Mucosa of stomach (tissue), 1 donor: ENCODE data around the gene SLC25A39.
"Not testable (repeated sequence)": the region's sequence is repeated elsewhere in the genome, so short reads cannot be mapped to it uniquely, and the experiment has no call there.

Experiments
- H3K27me3 ChIP-seq: one replicate; pipeline ENCODE4 v1.7.0; 2013; ENCODE audit warnings: mild to moderate bottlenecking, low read length; ENCODE audit not compliant: control insufficient read depth, insufficient read depth
- H3K36me3 ChIP-seq: one replicate; pipeline ENCODE4 v1.7.0; 2013; ENCODE audit warnings: low read length; ENCODE audit not compliant: control insufficient read depth, insufficient read depth
- H3K4me1 ChIP-seq: one replicate; pipeline ENCODE4 v1.7.0; 2013; ENCODE audit warnings: mild to moderate bottlenecking, low read length; ENCODE audit not compliant: control insufficient read depth, insufficient read depth
- H3K4me3 ChIP-seq: one replicate; pipeline ENCODE4 v1.7.0; 2013; ENCODE audit warnings: low read length
- H3K9ac ChIP-seq: one replicate; pipeline ENCODE4 v1.7.0; 2013; ENCODE audit warnings: mild to moderate bottlenecking, low read length, moderate library complexity
- H3K9me3 ChIP-seq: one replicate; pipeline ENCODE4 v1.7.0; 2013; ENCODE audit warnings: mild to moderate bottlenecking, low read length, moderate library complexity; ENCODE audit not compliant: control insufficient read depth
- donor health status: Pancreatic carcinoma.

The SLC25A39 gene, protein sequence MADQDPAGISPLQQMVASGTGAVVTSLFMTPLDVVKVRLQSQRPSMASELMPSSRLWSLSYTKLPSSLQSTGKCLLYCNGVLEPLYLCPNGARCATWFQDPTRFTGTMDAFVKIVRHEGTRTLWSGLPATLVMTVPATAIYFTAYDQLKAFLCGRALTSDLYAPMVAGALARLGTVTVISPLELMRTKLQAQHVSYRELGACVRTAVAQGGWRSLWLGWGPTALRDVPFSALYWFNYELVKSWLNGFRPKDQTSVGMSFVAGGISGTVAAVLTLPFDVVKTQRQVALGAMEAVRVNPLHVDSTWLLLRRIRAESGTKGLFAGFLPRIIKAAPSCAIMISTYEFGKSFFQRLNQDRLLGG

DNA sequence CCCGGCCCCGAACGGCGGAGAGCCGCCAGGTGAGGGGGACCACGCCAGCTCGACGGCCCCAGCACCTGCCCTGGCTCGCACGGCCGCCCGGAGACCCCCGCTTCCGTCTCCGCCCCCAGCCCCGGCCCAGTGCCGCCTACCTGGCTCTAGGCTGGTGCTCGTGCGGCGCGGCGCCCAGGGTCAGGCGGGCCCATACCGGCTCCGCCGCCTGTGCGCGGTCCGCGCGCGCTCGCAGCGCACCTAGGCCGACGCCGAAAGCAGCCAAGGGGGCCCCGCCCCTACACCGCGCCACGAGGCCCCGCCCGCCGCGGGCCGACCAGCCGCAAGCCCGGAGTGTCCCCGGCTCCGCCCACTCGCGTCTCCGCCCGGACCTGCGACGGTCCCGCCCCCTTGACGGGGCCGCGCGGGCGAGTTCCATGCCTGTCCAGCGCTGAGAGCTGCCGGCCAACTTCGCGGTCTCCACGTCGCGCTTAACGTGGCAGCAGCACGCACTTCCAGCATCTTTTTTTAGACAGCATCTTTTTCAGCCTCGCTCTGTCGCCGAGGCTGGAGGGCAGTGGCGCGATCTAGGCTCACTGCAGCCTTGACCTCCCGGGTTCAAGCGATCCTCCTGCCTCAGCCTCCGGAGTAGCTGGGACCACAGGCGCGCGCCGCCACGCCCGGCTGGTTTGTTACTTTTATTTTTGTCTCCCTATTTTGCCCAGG, at the start of gene SLC25A39:
SLC25A39 (minus strand) TSS at position 253 of the 705 bp plus-strand sequence. CDS start 1,261 bp downstream, outside the sequence.
- Histone ChIP-seq H3K9me3 (no peaks in the 10 kb centered on the region), H3K27me3 (no peaks in the 10 kb centered on the region), H3K9ac (peak within 1 kb of the TSS; percentile 74), H3K4me1 (peaks cover 12% of the 10 kb centered on the region), H3K36me3 (peaks cover 8% of the 10 kb centered on the region), H3K4me3 (peak within 1 kb of the TSS; percentile 84)

DNA sequence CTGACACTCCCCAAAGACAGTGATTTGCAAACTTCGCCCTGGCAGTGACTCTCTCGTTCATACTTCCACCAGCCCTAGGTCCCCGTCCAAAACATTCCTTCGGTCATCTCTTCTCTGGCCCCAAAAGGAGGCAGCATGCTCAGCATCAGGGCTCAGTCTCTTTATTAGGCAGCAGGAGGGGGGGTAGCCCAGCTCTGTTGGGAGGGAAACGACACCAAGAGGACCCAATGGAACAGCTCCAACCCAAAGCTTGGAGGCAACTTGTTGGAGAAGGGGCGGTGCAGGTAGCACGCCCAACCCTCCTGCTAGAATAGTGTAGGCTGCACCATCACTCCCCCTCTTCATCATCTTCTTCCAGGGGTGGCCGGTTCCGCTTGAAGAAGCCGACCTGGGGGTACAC, 47.4 kb upstream of the SLC25A39 start:
- peaks cover 9% of the 10 kb centered on the region for H3K27me3 ChIP-seq

DNA sequence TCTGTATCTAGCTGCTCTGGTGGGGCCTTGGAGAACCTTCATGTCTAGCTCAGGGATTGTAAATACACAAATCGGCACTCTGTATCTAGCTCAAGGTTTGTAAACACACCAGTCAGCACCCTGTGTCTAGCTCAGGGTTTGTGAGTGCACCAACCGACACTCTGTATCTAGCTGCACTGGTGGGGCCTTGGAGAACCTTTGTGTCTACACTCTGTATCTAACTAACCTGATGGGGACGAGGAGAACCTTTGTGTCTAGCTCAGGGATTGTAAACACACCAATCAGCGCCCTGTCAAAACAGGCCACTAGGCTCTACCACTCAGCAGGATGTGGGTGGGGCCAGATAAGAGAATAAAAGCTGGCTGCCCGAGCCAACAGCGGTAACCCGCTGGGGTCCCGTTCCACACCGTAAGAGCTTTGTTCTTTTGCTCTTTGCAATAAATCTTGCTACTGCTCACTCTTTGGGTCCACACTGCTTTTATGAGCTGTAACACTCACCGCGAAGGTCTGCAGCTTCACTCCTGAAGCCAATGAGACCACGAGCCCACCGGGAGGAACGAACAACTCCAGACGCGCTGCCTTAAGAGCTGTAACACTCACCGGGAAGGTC, 44.9 kb upstream of the SLC25A39 start:
- not testable (repeated sequence) for H3K36me3 ChIP-seq, H3K9ac ChIP-seq, H3K4me3 ChIP-seq, H3K4me1 ChIP-seq, H3K9me3 ChIP-seq
- H3K27me3 ChIP-seq = peaks cover 12% of the 10 kb centered on the region

More for the DNA sequence above, 47.4 kb upstream of the SLC25A39 start:
- no peaks in the 10 kb centered on the region for H3K9me3 ChIP-seq
- no peaks in the 10 kb centered on the region for H3K36me3 ChIP-seq
- H3K4me3 ChIP-seq = no peak overlapping the region
- no peak overlapping the region for H3K9ac ChIP-seq
- H3K4me1 ChIP-seq = no peaks in the 10 kb centered on the region

DNA sequence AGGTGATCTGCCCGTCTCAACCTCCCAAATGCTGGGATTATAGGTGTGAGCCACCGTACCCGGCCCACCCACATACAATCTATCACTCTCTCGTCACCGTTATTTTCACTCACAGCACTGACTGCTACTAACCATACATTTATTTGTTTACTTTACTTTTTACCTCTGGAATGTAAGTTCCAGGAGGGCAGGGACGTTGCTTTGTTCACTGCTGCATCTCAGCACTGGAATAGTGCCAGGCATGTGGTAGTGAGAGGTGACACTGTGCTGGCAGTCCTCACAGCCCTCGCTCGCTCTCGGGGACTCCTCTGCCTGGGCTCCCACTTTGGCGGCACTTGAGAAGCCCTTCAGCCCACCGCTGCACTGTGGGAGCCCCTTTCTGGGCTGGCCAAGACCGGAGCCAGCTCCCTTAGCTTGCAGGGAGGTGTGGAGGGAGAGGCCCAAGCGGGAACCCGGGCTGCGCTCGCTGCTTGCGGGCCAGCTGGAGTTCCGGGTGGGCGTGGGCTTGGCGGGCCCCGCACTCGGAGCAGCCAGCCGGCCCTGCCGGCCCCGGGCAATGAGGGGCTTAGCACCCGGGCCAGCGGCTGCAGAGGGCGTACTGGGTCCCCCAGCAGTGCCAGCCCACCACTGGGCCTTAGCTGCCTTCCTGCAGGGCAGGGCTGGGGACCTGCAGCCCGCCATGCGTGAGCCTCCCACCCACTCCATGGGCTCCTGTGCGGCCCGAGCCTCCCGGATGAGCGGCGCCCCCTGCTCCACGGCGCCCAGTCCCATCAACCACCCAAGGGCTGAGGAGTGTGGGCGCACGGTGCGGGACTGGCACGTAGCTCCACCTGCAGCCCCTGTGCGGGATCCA, 44.0 kb upstream of the SLC25A39 start:
- not testable (repeated sequence) for H3K36me3 ChIP-seq, H3K27me3 ChIP-seq, H3K9me3 ChIP-seq, H3K4me3 ChIP-seq, H3K9ac ChIP-seq, H3K4me1 ChIP-seq

DNA sequence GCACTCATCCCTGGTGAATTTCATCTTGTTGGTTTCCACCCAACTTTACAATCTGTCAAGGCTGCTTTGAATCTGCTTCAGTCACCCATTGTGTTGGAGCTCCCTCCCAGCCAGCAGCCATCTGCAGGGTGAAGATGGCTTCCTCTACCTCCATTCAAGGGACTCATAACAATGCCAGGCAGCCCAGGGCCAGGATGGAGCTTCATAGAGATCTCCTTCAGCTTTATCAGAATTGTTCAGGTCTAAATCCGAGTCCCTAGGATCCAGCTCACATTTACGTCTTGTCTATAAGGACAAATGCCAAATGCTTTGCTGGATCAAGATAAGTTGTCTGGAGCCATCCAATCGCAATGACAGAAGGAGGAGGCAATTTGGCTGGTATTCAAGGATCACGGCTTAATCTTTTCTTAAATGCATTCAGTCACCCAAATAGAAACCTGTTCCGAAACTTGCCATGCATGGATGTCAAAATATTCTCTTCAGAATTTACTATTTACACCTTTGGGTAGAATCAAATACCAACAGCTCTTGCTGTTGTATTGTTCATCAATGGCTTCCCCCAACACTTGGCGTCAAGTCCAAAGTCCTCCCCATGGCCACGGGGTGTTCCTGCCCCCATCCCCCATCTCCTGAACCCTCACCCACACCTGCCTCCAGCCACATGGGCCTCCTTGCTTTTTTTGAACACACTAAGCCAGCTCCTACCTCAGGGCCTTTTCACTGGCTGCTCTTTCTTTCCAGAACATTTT, 42.8 kb upstream of the SLC25A39 start:
- Histone ChIP-seq H3K4me1 (no peaks in the 10 kb centered on the region), H3K4me3 (no peak overlapping the region), H3K9ac (no peak overlapping the region), H3K36me3 (no peaks in the 10 kb centered on the region), H3K27me3 (peaks cover 19% of the 10 kb centered on the region), H3K9me3 (no peaks in the 10 kb centered on the region)

DNA sequence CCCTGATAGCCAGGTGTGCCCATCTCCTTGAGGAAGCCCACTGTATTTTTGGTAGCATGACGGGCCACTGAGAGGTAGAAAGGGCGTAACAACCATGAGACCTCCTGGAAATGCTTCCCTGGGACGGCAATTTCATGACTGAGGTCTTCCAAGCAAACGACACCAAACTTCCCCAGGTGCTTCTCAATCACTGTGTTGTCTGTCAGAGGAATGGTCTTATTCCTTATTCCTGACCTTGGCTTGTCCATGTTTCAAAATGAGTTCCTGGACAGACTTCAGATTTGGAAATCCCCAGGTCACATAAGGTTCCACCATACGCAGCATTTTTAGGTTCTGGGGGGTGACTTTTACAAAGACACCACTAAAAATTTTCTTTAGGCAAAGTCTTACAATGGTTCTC, 40.4 kb upstream of the SLC25A39 start:
- H3K4me3 ChIP-seq, H3K36me3 ChIP-seq, H3K9me3 ChIP-seq, H3K4me1 ChIP-seq, H3K9ac ChIP-seq: not testable (repeated sequence)
- peaks cover 32% of the 10 kb centered on the region for H3K27me3 ChIP-seq

DNA sequence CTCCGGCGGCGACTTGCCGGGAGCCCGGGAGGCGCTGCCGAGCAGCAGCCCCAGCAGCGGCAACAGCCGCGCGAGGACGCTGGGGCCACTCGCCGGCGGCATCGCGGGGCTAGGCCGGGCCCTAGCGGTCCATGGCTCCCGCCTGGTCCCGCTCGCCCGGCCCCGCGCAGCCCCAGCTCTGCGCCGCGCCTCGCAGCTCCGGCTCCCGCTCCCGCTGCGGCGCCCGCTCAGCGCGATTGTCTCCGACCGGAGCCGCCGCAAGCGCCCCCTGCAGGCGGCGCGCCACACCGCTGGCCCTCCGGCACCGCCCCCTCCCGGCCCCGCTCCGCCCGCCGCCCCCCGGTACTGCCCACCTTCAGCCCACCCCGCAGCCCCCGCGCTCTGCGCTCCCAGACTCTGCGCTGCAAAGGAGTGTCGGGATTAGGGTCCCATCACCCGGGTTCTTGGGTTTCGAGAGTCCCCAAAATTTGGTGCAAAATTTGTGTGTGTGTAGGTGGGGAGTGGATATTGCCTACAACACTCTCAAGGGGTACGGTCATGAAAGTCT, 39.1 kb upstream of the SLC25A39 start, which contains the start of gene FAM171A2:
FAM171A2 (minus strand) TSS at position 241 of the 547 bp plus-strand sequence; CDS start at position 102, 139 bp downstream.
- no peak within 1 kb of the TSS for H3K9ac ChIP-seq
- H3K9me3 ChIP-seq = no peaks in the 10 kb centered on the region
- no peaks in the 10 kb centered on the region for H3K36me3 ChIP-seq
- H3K4me1 ChIP-seq = no peaks in the 10 kb centered on the region
- no peak within 1 kb of the TSS for H3K4me3 ChIP-seq
- peaks cover 32% of the 10 kb centered on the region for H3K27me3 ChIP-seq

DNA sequence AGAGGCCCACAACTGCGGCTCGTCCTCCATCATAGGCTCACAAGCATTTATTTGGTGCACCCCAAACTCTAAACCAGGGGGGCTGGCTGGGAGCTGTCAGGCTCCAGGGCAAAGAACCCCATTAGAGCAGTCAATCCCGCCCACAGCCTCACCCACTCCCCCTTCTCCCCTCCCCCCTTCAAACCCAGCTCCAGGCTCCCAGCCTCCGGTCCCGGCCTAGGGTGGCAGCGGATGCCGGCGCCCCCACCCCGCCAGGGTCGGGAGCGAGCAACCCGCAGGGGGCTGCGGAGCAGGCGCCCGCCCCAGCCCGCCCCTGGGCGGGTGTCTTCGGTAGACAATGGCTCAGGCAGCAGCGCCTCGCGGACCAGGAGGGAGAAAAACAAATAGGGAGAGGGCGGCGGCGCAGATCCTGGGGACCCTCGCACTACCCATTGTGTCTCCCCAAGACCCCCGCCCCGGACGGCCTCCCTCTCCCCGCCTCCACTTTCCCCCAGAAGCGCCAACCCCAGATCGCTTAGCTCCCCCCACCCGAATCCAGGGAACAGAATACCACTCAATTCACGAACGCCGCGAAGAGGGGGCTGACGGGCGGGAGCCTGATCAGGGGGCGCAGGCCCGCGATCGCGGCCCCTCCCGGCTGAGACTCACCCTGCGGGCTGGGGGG, 38.5 kb upstream of the SLC25A39 start:
- Histone ChIP-seq H3K27me3 (peaks cover 32% of the 10 kb centered on the region), H3K9me3 (no peaks in the 10 kb centered on the region), H3K36me3 (no peaks in the 10 kb centered on the region), H3K4me3 (no peak overlapping the region), H3K9ac (no peak overlapping the region), H3K4me1 (no peaks in the 10 kb centered on the region)

DNA sequence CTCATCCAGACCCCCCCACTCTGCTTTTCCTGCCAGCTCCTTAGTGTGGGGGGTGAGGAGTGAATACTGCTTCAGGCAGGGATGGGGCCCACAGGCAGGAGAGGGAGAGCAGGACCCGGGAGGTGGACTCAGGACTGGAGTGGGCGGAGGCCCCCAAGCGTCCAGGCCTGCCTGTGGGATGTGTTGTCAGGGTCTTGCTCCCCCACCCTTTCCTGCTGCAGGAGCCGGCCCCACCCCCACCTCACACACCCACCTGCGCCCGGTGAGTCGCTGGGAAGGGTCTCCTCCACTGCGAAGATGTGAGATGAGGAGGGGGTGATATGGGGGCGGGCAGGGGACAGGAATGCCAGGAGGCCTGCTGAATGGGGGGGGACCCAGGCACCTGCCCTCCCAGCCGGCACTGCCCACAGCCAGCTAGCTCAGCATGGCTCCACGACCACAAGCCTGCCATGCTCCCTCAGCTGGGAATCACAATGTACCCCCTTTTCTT, 37.9 kb upstream of the SLC25A39 start:
- H3K27me3 ChIP-seq = peaks cover 32% of the 10 kb centered on the region
- H3K9me3 ChIP-seq = no peaks in the 10 kb centered on the region
- no peaks in the 10 kb centered on the region for H3K4me1 ChIP-seq
- no peak overlapping the region for H3K9ac ChIP-seq
- H3K4me3 ChIP-seq = no peak overlapping the region
- H3K36me3 ChIP-seq = no peaks in the 10 kb centered on the region

DNA sequence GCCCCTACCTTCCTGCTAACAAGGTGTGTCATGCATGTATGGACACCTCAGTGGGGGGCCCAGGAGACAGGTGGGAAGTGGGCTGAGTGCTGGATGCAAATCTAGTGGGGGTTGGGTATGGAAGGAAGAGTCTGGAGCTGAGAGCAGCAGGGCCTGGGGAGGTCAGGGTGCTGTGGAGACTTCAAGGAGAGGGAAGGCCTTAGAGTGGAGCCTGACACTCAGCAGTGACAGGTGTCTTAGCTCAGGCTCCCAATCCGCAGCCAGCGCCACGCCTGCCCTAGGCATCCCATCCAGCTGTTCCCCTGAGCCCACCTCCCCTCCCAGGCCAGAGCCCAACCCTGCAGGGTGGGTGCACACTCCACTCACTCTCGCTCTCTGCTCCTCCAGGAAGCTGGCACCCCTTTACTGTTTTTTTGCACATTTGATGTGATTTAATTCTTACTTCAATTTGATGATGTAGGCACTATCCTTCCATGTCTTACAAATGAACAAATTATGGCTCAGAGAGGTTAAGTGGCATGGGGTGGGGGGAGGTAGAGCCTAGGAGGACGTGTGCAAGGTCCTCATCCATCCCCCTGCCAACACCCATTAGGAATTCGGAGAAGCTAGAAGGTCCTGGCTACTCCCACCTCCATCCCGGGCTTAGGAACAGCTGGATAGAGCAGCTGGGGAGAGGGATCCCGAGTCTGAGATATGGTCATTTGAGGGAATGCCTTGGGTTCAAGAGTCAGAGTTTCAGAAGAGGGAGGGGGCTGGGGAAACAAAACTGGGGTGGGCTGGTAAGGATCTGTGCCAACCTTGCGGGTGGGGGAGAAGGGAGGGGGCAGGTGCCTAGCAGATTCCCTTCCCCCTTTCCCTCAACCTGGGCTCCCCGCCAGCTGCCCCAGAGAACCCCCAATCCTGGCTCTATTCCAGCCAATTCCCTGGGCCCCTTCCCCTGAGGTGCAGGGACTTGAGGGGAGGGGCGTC, 37.0 kb upstream of the SLC25A39 start:
- Histone ChIP-seq H3K27me3 (peaks cover 29% of the 10 kb centered on the region), H3K9ac (no peak overlapping the region), H3K4me1 (no peaks in the 10 kb centered on the region), H3K9me3 (no peaks in the 10 kb centered on the region), H3K36me3 (no peaks in the 10 kb centered on the region), H3K4me3 (no peak overlapping the region)
